K562 (cell line): ENCODE data around the gene HES5. TPM values are rescaled to one million over a fixed set of nuclear protein-coding genes. Genes with fewer than 3 reads are reported as not detected.

Experiments used
- polyA plus RNA-seq, 8 experiments: library from polyadenylated mRNA; depleted of rRNA in 4 of 8; stranded (reverse) in 5 of 8; unstranded in 3 of 8; fragments of >200 nt; fragmentation: Nextera tagmentation in 2 of 8; fragmentation: Illumina TruSeq in 1 of 8; extraction: Ambion mirVana in 2 of 8; extraction: Trizol in 1 of 8; gene quantifications; 2 replicates each; pipeline versions ENCODE4 v1.2.1 to v1.2.3, GENCODE V29; 2011 to 2014; ENCODE audit warnings: inconsistent platforms in 1 of 8, missing spikeins in 1 of 8
- total RNA-seq, 7 experiments: library from RNA; depleted of rRNA in 6 of 7; stranded (reverse); fragments of >200 nt in 6 of 7; fragmentation: Illumina TruSeq in 2 of 7; extraction: Trizol in 2 of 7; gene quantifications; 2 replicates each; pipeline versions ENCODE4 v1.2.1 to v1.2.3, GENCODE V29; 2011 to 2021; ENCODE audit warnings: low replicate concordance in 1 of 7
- TF ChIP-seq, protein P1 (sequence below), 2 experiments: fragments of 450-650 bp in 1 of 2; sonication (generic) in 1 of 2; formaldehyde crosslinking in 1 of 2; IDR thresholded peaks; 2 replicates each; pipeline versions ENCODE4 v1.7.1 to v1.9.0; 2016 to 2022; ENCODE audit warnings: inconsistent platforms in 1 of 2, mild to moderate bottlenecking in 1 of 2, missing genetic modification reagents in 1 of 2

The HES5 gene
- total and polyA plus RNA-seq, 9 of the 15 experiments (the other 6 are each of a cell fraction or from before 2014, with no cell fraction given): not detected

DNA sequence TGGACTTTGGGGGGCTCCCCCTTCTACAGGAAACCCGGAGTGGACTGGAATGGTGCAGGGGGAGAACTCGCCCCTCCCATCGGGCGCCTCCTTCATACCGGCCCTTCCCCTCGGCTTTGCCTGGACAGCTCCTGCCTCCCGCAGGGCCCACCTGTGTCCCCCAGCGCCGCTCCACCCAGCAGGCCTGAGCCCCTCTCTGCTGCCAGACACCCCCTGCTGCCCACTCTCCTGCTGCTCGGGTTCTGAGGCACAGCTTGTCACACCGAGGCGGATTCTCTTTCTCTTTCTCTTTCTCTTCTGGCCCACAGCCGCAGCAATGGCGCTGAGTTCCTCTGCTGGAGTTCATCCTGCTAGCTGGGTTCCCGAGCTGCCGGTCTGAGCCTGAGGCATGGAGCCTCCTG, 26.2 kb upstream of the HES5 start, which contains the start of gene TNFRSF14 (continued):
- TF ChIP-seq, protein P1, sequence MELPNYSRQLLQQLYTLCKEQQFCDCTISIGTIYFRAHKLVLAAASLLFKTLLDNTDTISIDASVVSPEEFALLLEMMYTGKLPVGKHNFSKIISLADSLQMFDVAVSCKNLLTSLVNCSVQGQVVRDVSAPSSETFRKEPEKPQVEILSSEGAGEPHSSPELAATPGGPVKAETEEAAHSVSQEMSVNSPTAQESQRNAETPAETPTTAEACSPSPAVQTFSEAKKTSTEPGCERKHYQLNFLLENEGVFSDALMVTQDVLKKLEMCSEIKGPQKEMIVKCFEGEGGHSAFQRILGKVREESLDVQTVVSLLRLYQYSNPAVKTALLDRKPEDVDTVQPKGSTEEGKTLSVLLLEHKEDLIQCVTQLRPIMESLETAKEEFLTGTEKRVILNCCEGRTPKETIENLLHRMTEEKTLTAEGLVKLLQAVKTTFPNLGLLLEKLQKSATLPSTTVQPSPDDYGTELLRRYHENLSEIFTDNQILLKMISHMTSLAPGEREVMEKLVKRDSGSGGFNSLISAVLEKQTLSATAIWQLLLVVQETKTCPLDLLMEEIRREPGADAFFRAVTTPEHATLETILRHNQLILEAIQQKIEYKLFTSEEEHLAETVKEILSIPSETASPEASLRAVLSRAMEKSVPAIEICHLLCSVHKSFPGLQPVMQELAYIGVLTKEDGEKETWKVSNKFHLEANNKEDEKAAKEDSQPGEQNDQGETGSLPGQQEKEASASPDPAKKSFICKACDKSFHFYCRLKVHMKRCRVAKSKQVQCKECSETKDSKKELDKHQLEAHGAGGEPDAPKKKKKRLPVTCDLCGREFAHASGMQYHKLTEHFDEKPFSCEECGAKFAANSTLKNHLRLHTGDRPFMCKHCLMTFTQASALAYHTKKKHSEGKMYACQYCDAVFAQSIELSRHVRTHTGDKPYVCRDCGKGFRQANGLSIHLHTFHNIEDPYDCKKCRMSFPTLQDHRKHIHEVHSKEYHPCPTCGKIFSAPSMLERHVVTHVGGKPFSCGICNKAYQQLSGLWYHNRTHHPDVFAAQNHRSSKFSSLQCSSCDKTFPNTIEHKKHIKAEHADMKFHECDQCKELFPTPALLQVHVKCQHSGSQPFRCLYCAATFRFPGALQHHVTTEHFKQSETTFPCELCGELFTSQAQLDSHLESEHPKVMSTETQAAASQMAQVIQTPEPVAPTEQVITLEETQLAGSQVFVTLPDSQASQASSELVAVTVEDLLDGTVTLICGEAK (IDR thresholded peaks at IDR 0.05): 0 out of 2 replicates have a peak, but pooled peaks have one; percentile 18
- TF ChIP-seq, protein P1 (CRISPR knock-in tag; IDR thresholded peaks at IDR 0.05): no peak
